ENCODE data around the gene ENTPD8. TPM values are rescaled to one million over a fixed set of nuclear protein-coding genes. Genes with fewer than 3 reads are reported as not detected.
A peak's percentile ranks its signal among the peaks of the same experiment; 100 is the strongest.

ENTPD8 gene
- total RNA-seq, 2 donors from 2014 or later = 0.33 to 0.75 TPM

- no peak for TF ChIP-seq CTCF (conservative IDR thresholded peaks at IDR 0.05)
- DNase-seq = no peak
- Mint-ChIP-seq H3K36me3 (ENCODE audit: low read depth) (no peaks in the 10 kb centered on the region), H3K27me3 (ENCODE audit: insufficient read depth) (peaks cover 8% of the 10 kb centered on the region), H3K9me3 (no peaks in the 10 kb centered on the region), H3K4me1 (peaks cover 4% of the 10 kb centered on the region), H3K4me3 (no peak overlapping the region), H3K27ac (no peak overlapping the region)
- no peak overlapping the region for H3K4me3 ChIP-seq (ENCODE audit: low read length)
- H3K4me1 ChIP-seq (ENCODE audit: control insufficient read depth, insufficient read depth, low read length) = no peaks in the 10 kb centered on the region
- 93 to 94% methylated on average over 11 to 18 of the region's 18 CpGs for WGBS, 2 experiments (ENCODE audit: insufficient coverage in 1 of 2, insufficient read length in 1 of 2)
- H3K27me3 ChIP-seq (ENCODE audit: control insufficient read depth, insufficient read depth, low read length, poor library complexity, severe bottlenecking) = no peaks in the 10 kb centered on the region
- no peaks in the 10 kb centered on the region for H3K36me3 ChIP-seq (ENCODE audit: control insufficient read depth, insufficient read depth, low read length)
- no peak overlapping the region for H3K9ac ChIP-seq (ENCODE audit: extremely low read depth, low read length, poor library complexity, severe bottlenecking)
- H3K9me3 ChIP-seq (ENCODE audit: control insufficient read depth, low read length) = no peaks in the 10 kb centered on the region
- H3K27ac ChIP-seq (ENCODE audit: low read depth, low read length) = no peak overlapping the region
Observed at GRCh38 chr9:137426018-137426681, 15.0 kb downstream of the ENTPD8 start.

- Histone ChIP-seq H3K4me3 (ENCODE audit: low read length) (peak overlapping the region; percentile 45), H3K36me3 (ENCODE audit: control insufficient read depth, insufficient read depth, low read length) (peaks cover 5% of the 10 kb centered on the region), H3K9me3 (ENCODE audit: control insufficient read depth, low read length) (no peaks in the 10 kb centered on the region), H3K9ac (ENCODE audit: extremely low read depth, low read length, poor library complexity, severe bottlenecking) (peak overlapping the region; percentile 20), H3K27me3 (ENCODE audit: control insufficient read depth, insufficient read depth, low read length, poor library complexity, severe bottlenecking) (no peaks in the 10 kb centered on the region), H3K27ac (ENCODE audit: low read depth, low read length) (no peak overlapping the region), H3K4me1 (ENCODE audit: control insufficient read depth, insufficient read depth, low read length) (no peaks in the 10 kb centered on the region)
- H3K9me3 Mint-ChIP-seq = no peaks in the 10 kb centered on the region
- peaks cover 8% of the 10 kb centered on the region for H3K27me3 Mint-ChIP-seq (ENCODE audit: insufficient read depth)
- no peak overlapping the region for H3K27ac Mint-ChIP-seq
- peaks cover 2% of the 10 kb centered on the region for H3K36me3 Mint-ChIP-seq (ENCODE audit: low read depth)
- peaks cover 4% of the 10 kb centered on the region for H3K4me1 Mint-ChIP-seq
- peak; percentile 46 for TF ChIP-seq CTCF (conservative IDR thresholded peaks at IDR 0.05)
- DNase-seq = no peak
- WGBS, 2 experiments (ENCODE audit: insufficient coverage in 1 of 2, insufficient read length in 1 of 2) = 30 to 83% methylated on average over 15 to 77 of the region's 77 CpGs
- peak overlapping the region; percentile 76 for H3K4me3 Mint-ChIP-seq
Observed at GRCh38 chr9:137423514-137424291, 17.5 kb downstream of the ENTPD8 start.

GRCh38 chr9:137422604-137423513, 18.3 kb downstream of the ENTPD8 start, which contains the start of the genes EXD3 and NOXA1:
TSS of gene EXD3 (minus strand) at chr9:137423162. CDS start at chr9:137395357, 27,805 bp downstream.
TSS of gene NOXA1 (plus strand) at chr9:137423393. CDS start at chr9:137423530, 137 bp downstream.
- peak within 1 kb of the TSS; percentile 98 for H3K4me3 ChIP-seq (ENCODE audit: low read length)
- peaks cover 2% of the 10 kb centered on the region for H3K36me3 Mint-ChIP-seq (ENCODE audit: low read depth)
- peaks cover 6% of the 10 kb centered on the region for H3K36me3 ChIP-seq (ENCODE audit: control insufficient read depth, insufficient read depth, low read length)
- H3K4me1 Mint-ChIP-seq = peaks cover 4% of the 10 kb centered on the region
- H3K27me3 Mint-ChIP-seq (ENCODE audit: insufficient read depth) = peaks cover 8% of the 10 kb centered on the region
- no peaks in the 10 kb centered on the region for H3K4me1 ChIP-seq (ENCODE audit: control insufficient read depth, insufficient read depth, low read length)
- H3K9me3 Mint-ChIP-seq = no peaks in the 10 kb centered on the region
- no peaks in the 10 kb centered on the region for H3K27me3 ChIP-seq (ENCODE audit: control insufficient read depth, insufficient read depth, low read length, poor library complexity, severe bottlenecking)
- 0% methylated on average over 7 to 113 of the region's 113 CpGs for WGBS, 2 experiments (ENCODE audit: insufficient coverage in 1 of 2, insufficient read length in 1 of 2)
- peak within 1 kb of the TSS; percentile 76 for H3K4me3 Mint-ChIP-seq
- peak within 1 kb of the TSS; percentile 72 for H3K27ac Mint-ChIP-seq
- peak; percentile 98 for DNase-seq
- peak; percentile 74 for TF ChIP-seq CTCF (conservative IDR thresholded peaks at IDR 0.05)
- H3K27ac ChIP-seq (ENCODE audit: low read depth, low read length) = no peak within 1 kb of the TSS
- peak within 1 kb of the TSS; percentile 69 for H3K9ac ChIP-seq (ENCODE audit: extremely low read depth, low read length, poor library complexity, severe bottlenecking)
- H3K9me3 ChIP-seq (ENCODE audit: control insufficient read depth, low read length) = no peaks in the 10 kb centered on the region
